AG09319 (cell line): ENCODE data around the gene SEC14L3.

ENCODE experiments used
- DNase-seq: peaks from one replicate; pipeline ENCODE4 v3.0.0-alpha.2; 2010; ENCODE audit warnings: low read depth; ENCODE audit errors: extremely low read depth
- TF ChIP-seq, protein P1 (sequence below): IDR thresholded peaks from 2 replicates; pipeline ENCODE4 v1.5.1; 2011; ENCODE audit warnings: low read depth, mild to moderate bottlenecking, inconsistent platforms, low read length, moderate library complexity

SEC14L3 gene

GRCh38 chr22:30511109-30511508 is 39.3 kb upstream of the SEC14L3 start:
- TF ChIP-seq, protein P1, sequence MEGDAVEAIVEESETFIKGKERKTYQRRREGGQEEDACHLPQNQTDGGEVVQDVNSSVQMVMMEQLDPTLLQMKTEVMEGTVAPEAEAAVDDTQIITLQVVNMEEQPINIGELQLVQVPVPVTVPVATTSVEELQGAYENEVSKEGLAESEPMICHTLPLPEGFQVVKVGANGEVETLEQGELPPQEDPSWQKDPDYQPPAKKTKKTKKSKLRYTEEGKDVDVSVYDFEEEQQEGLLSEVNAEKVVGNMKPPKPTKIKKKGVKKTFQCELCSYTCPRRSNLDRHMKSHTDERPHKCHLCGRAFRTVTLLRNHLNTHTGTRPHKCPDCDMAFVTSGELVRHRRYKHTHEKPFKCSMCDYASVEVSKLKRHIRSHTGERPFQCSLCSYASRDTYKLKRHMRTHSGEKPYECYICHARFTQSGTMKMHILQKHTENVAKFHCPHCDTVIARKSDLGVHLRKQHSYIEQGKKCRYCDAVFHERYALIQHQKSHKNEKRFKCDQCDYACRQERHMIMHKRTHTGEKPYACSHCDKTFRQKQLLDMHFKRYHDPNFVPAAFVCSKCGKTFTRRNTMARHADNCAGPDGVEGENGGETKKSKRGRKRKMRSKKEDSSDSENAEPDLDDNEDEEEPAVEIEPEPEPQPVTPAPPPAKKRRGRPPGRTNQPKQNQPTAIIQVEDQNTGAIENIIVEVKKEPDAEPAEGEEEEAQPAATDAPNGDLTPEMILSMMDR = no peak
- no peak for DNase-seq

GRCh38 chr22:30508216-30508615 is 36.4 kb upstream of the SEC14L3 start:
- TF ChIP-seq, protein P1 = no peak
- DNase-seq = no peak

GRCh38 chr22:30507670-30508069 is 35.9 kb upstream of the SEC14L3 start:
- TF ChIP-seq, protein P1 = no peak
- DNase-seq = no peak

DNA sequence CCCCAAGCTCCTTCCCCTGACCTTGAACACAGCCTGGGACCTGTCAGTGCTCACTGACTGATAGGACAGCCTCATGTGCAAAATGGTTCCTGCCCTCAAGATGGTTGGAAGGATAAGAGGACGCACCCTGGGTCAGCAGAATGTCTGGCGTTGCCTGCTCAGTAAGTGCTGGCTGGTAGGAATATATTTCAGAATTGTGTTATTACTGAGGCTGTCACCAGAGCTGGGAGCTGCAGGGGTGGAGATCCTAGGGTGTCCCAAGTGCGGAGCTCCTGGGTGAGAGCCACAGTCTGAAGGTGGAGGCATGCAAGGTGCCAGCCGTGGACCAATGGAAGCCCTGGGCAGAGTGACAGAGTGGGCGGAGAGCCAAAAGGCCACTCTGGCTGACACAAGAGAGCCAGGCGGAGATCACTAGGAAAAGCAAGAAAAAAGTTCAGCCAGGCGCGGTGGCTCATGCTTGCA is 34.7 kb upstream of the SEC14L3 start:
- DNase-seq = no peak
- TF ChIP-seq, protein P1 = no peak

GRCh38 chr22:30503551-30503950 is 31.7 kb upstream of the SEC14L3 start:
- TF ChIP-seq, protein P1 = no peak
- DNase-seq = no peak

DNA sequence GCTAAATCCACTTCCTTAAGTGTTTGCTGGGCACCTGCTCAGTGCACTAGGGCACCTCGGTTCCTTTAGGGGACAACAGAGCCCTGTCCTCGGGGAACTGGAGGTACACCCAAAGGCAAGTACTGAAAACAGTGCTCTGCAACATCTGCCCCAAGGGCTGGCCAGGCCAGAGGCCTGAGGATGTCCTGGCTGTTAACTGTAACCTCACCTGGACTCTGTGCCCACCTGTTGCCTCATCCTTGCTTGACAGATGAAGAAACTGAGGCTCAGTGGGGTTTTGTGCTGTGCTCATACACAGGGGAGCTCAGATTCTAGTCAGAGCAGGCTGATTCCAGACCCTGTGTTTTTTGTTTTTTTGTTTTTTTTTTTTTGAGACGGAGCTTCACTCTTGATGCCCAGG is 31.1 kb upstream of the SEC14L3 start:
- TF ChIP-seq, protein P1 = no peak
- DNase-seq = no peak

GRCh38 chr22:30502153-30502552 is 30.3 kb upstream of the SEC14L3 start:
- no peak for DNase-seq
- TF ChIP-seq, protein P1 = no peak
